Ovary (tissue), 3 donors: Measurements from ENCODE around the gene ALDH3B2.

Experiments used
- CTCF ChIP-seq, 3 donors: fragments of 450-650 bp in 2 of 3; fragments of 200-600 bp in 1 of 3; IDR thresholded peaks; one replicate each; pipeline versions ENCODE4 v1.5.1 to v1.8.0; 2016 to 2022; ENCODE audit warnings: antibody characterized with exemption in 3 of 3, mild to moderate bottlenecking in 1 of 3
- EP300 ChIP-seq: sonication (generic); formaldehyde crosslinking; IDR thresholded peaks from one replicate; pipeline ENCODE4 v1.6.1; 2017; ENCODE audit warnings: antibody characterized with exemption
- POLR2A ChIP-seq: fragments of 450-650 bp; IDR thresholded peaks from one replicate; pipeline ENCODE4 v1.6.1; 2017; ENCODE audit warnings: antibody characterized with exemption, mild to moderate bottlenecking, moderate library complexity
- donor health status: DM: no; HTN: no; CAD: no.

- TF ChIP-seq POLR2A (no peak), CTCF (IDR thresholded peaks at IDR 0.05) (no peak), EP300 (no peak)
Observed at GRCh38 chr11:67662142-67662834, 12.1 kb downstream of the ALDH3B2 start.
